BLaER1 (cell line): Measurements from ENCODE around the gene IQGAP3.

ENCODE experiments used
- H3K27ac ChIP-seq: shearing (Covaris generic); formaldehyde crosslinking; 2 replicates; pipeline ENCODE4 v1.8.1; 2022
- H3K27me3 ChIP-seq: shearing (Covaris generic); formaldehyde crosslinking; 2 replicates; pipeline ENCODE4 v1.8.1; 2022
- H3K36me3 ChIP-seq: shearing (Covaris generic); formaldehyde crosslinking; 2 replicates; pipeline ENCODE4 v1.8.1; 2022
- H3K4me1 ChIP-seq: shearing (Covaris generic); formaldehyde crosslinking; 2 replicates; pipeline ENCODE4 v1.8.1; 2022
- H3K4me2 ChIP-seq: shearing (Covaris generic); formaldehyde crosslinking; 2 replicates; pipeline ENCODE4 v1.8.1; 2022
- H3K4me3 ChIP-seq: shearing (Covaris generic); formaldehyde crosslinking; 2 replicates; pipeline ENCODE4 v1.8.1; 2022
- H3K9ac ChIP-seq: shearing (Covaris generic); formaldehyde crosslinking; 2 replicates; pipeline ENCODE4 v1.8.1; 2022
- H3K9me3 ChIP-seq: shearing (Covaris generic); formaldehyde crosslinking; 2 replicates; pipeline ENCODE4 v1.8.1; 2022
- H4K20me1 ChIP-seq: shearing (Covaris generic); formaldehyde crosslinking; 2 replicates; pipeline ENCODE4 v1.8.1; 2022
- Cebpa-rat ChIP-seq: shearing (Covaris generic); IDR thresholded peaks from 2 replicates; pipeline ENCODE4 v1.8.1; 2022

Gene IQGAP3

GRCh38 chr1:156480411-156481192, 91.8 kb downstream of the IQGAP3 start:
- no peak for TF ChIP-seq Cebpa-rat
- peak overlapping the region; percentile 49 for H3K27ac ChIP-seq
- peak overlapping the region; percentile 51; the same call in 1 of the 2 replicates for H3K9ac ChIP-seq
- H3K27me3 ChIP-seq: no peaks in the 10 kb centered on the region
- H3K4me3 ChIP-seq: no peak overlapping the region
- peak overlapping the region; percentile 63 for H3K4me2 ChIP-seq
- H3K4me1 ChIP-seq: peaks cover 88% of the 10 kb centered on the region
- H3K9me3 ChIP-seq: no peaks in the 10 kb centered on the region
- H4K20me1 ChIP-seq: peaks cover 100% of the 10 kb centered on the region
- peaks cover 100% of the 10 kb centered on the region for H3K36me3 ChIP-seq

DNA sequence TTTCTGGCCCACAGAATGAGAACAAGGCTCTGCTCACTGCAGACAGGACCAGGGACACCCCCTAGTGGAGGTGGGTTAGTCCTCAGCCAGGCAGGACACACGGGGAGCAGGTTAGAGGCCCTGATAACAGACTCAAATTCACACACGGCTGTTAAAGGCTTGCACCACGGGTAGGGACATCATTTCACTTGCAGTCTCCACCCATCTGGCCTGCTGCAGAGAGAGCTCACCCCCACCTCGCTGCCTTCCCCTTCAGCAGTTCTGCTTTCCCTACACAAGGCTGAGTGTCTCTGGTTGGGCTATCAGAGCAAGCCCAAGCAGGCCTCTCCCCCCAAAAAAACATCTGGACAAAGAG, 92.4 kb downstream of the IQGAP3 start:
- Histone ChIP-seq H3K4me2 (no peak overlapping the region), H3K9me3 (no peaks in the 10 kb centered on the region), H3K4me3 (no peak overlapping the region), H3K4me1 (peaks cover 82% of the 10 kb centered on the region), H4K20me1 (peaks cover 100% of the 10 kb centered on the region), H3K27ac (peak overlapping the region; percentile 24), H3K36me3 (peaks cover 100% of the 10 kb centered on the region), H3K9ac (peak overlapping the region; percentile 32; the same call in 1 of the 2 replicates), H3K27me3 (no peaks in the 10 kb centered on the region)
- TF ChIP-seq Cebpa-rat: no peak

DNA sequence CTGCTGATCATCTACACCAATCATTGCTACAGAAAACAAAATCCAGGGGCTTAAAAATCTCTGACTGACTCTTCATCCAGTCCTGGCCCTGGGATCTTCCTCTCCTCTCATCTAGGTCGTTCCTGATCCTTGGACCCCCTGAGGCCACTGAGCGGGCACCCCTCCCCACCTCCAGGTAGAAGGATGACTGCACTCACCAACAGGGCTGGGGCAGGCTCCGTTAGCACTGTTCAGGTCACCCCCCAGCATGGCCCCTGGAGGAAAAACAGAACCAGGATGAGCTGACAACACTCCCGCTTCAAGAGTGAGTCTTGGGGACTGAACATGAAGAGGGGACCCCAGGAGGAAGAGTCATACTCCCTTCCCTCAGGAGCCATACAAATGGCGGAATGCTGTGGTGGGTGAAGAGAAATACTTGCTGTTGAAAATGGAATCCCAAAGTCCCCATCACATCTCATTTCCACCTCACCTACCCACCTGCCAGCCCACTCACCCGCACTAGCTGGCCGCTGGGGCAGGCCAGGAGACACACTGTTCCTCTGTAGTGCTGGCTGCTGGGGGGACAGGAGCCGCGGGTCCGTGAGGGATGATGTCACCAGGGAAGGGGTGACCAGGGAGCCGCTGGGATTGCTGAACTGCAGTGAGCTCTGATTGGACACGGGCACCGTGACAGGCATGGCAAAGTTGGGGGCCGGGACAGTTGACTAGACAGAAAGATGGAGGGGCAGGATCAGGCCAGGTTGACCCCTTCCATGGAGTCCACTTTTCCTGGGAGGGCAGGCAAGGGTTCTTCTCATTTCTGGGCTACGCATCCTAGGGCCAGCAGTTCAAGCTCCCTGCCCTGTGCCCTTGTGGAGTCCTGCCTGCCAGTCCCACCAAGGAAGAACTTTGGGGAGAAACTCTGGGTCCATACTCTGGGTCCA, 93.0 kb downstream of the IQGAP3 start:
- TF ChIP-seq Cebpa-rat: no peak
- H3K9ac ChIP-seq: peak overlapping the region; percentile 32; the same call in 1 of the 2 replicates
- H3K36me3 ChIP-seq: peaks cover 100% of the 10 kb centered on the region
- H3K4me1 ChIP-seq: peaks cover 78% of the 10 kb centered on the region
- H4K20me1 ChIP-seq: peaks cover 100% of the 10 kb centered on the region
- H3K4me3 ChIP-seq: no peak overlapping the region
- H3K27ac ChIP-seq: peak overlapping the region; percentile 24
- no peaks in the 10 kb centered on the region for H3K9me3 ChIP-seq
- H3K4me2 ChIP-seq: peak overlapping the region; percentile 8; the same call in 1 of the 2 replicates
- H3K27me3 ChIP-seq: no peaks in the 10 kb centered on the region

DNA sequence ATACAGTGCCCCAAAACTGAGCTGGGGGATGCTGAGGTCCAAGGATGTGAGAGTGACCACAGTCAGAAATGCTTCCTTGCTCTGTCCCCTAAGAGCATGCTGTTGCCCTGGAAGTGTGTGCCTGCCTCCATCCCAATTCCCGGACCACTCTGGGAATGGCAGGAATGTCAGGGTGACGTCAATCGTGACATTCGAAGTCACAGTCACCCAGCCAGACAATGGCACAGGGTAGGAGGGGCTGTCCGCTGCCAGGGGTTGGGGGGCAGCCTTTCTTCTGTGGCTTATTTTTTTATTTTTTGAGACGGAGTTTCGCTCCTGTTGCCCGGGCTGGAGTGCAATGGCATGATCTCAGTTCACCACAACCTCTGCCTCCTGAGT, 94.1 kb downstream of the IQGAP3 start:
- TF ChIP-seq Cebpa-rat: no peak
- no peak overlapping the region for H3K4me3 ChIP-seq
- no peak overlapping the region for H3K4me2 ChIP-seq

DNA sequence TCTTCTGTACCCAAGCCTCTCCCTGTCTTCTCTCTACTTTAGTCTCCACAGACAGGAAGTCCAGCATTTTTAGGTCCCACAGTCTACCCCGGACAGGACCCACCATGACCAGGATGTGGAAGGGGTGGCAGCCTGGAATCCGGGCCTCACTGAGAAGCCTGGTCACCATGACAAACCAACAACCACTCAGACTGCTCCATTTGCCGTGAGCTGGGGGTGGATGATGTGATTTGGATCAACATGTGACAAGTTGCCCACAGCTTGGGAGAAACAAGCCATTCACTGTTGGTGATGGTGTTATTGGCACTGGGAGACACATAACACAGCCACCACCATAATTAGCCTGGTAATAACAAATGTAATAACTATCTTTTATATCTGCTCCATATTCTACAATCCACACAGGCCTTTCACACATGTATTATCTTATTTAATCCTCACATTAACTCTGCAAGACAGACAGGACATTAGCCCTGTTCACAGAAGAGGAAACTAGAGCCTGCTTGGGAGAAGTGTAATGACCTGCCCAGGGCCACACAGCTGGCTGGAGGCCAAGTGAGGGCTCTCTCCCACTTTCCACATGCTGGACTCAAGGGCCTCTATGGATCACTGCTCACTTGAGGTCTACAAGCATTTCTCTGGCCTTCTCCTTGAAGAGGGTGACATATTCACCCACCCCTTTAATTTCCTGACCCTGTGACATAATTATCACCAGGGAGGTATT, 94.7 kb downstream of the IQGAP3 start:
- H3K36me3 ChIP-seq: peaks cover 100% of the 10 kb centered on the region
- H3K4me1 ChIP-seq: peaks cover 75% of the 10 kb centered on the region
- TF ChIP-seq Cebpa-rat: no peak
- H4K20me1 ChIP-seq: peaks cover 100% of the 10 kb centered on the region
- H3K4me3 ChIP-seq: no peak overlapping the region
- no peaks in the 10 kb centered on the region for H3K27me3 ChIP-seq
- H3K9me3 ChIP-seq: no peaks in the 10 kb centered on the region
- no peak overlapping the region for H3K4me2 ChIP-seq
- H3K9ac ChIP-seq: peak overlapping the region; percentile 35; the same call in 1 of the 2 replicates
- peak overlapping the region; percentile 11; the same call in 1 of the 2 replicates for H3K27ac ChIP-seq

More for the DNA sequence above, 94.1 kb downstream of the IQGAP3 start:
- H4K20me1 ChIP-seq: peaks cover 100% of the 10 kb centered on the region
- no peaks in the 10 kb centered on the region for H3K9me3 ChIP-seq
- H3K9ac ChIP-seq: no peak overlapping the region
- H3K27me3 ChIP-seq: no peaks in the 10 kb centered on the region
- no peak overlapping the region for H3K27ac ChIP-seq
- H3K36me3 ChIP-seq: peaks cover 100% of the 10 kb centered on the region
- peaks cover 78% of the 10 kb centered on the region for H3K4me1 ChIP-seq

DNA sequence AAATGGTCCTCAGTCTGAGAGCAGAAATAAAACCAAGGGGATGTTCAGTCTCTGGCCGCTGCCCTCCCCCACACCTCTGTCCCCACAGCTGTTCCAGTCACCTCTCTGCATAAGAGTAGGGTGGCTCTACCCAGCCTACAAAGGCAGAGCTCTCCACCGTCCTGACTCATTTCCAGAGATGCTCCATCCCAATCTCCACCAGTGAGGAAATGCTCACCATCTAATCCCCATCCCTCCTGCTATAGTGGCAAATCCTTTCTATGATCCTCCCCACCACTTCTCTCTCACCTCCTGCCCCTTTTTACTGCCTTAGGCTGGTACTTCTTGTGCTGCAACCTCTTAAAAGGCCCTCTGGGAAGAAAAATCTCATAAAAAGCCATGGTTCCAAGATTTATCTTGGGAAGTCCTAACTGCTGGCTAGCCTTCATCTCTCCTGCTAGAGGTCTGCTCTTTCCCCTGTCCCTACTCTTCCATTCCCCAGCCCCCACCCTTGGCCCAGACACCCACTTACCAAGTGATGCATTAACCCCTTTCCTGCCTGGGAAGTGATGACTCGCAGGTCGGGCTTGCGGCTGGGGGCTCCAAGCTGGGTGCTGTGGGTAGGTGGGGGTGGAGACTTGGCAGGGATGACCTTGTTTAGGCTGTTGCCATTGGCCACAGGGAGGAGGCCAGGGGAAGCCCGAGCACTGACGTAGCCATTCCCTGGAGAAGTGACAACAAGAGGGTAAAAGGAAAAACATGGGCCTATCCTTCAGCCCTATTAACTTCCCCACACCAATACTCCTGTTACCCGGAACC, 95.7 kb downstream of the IQGAP3 start:
- H3K9ac ChIP-seq: peak overlapping the region; percentile 1; the same call in 1 of the 2 replicates
- no peaks in the 10 kb centered on the region for H3K9me3 ChIP-seq
- peaks cover 100% of the 10 kb centered on the region for H4K20me1 ChIP-seq
- H3K27me3 ChIP-seq: no peaks in the 10 kb centered on the region
- H3K4me2 ChIP-seq: no peak overlapping the region
- peaks cover 65% of the 10 kb centered on the region for H3K4me1 ChIP-seq
- peaks cover 100% of the 10 kb centered on the region for H3K36me3 ChIP-seq
- H3K27ac ChIP-seq: peak overlapping the region; percentile 18; the same call in 1 of the 2 replicates
- no peak overlapping the region for H3K4me3 ChIP-seq
- no peak for TF ChIP-seq Cebpa-rat

GRCh38 chr1:156475568-156476500, 96.5 kb downstream of the IQGAP3 start:
- TF ChIP-seq Cebpa-rat: no peak
- 0 out of 2 replicates have a peak overlapping the region, but pooled peaks have one; percentile 29 for H3K9ac ChIP-seq
- H3K4me2 ChIP-seq: no peak overlapping the region
- H3K4me1 ChIP-seq: peaks cover 56% of the 10 kb centered on the region
- no peaks in the 10 kb centered on the region for H3K9me3 ChIP-seq
- no peaks in the 10 kb centered on the region for H3K27me3 ChIP-seq
- H3K36me3 ChIP-seq: peaks cover 100% of the 10 kb centered on the region
- H3K27ac ChIP-seq: no peak overlapping the region
- H4K20me1 ChIP-seq: peaks cover 100% of the 10 kb centered on the region
- no peak overlapping the region for H3K4me3 ChIP-seq
